CD4-positive, alpha-beta T cell (primary cell): ENCODE results near the gene UNC119. TPM values are rescaled to one million over a fixed set of nuclear protein-coding genes. Genes with fewer than 3 reads are reported as not detected.

Experiments
- ATAC-seq: fragments of 200-7000 bp; cut with Tn5 transposase; one replicate; pipeline ENCODE4 v1.10.0; 2022; ENCODE audit warnings: mild to moderate bottlenecking; ENCODE audit not compliant: poor library complexity
- CTCF ChIA-PET: fragments of 350-600 bp; sonication (Branson Sonifier 250); formaldehyde crosslinking; loops from one replicate; lab custom pipeline; 2021; ENCODE audit warnings: antibody characterized with exemption, inconsistent platforms; lab: Charles Lee
- POLR2A ChIA-PET: fragments of 350-600 bp; sonication (Branson Sonifier 250); formaldehyde crosslinking; loops from one replicate; lab custom pipeline; 2021; ENCODE audit warnings: antibody characterized with exemption, inconsistent platforms; lab: Charles Lee
- DNase-seq, 14 experiments: peaks; one replicate each; pipeline ENCODE4 v3.0.0-alpha.2; 2013 to 2020; ENCODE audit warnings: mixed read lengths in 2 of 14
- H3K27ac ChIP-seq, 2 donors: one replicate each; pipeline versions ENCODE4 v1.5.1 to v1.7.0; 2013; ENCODE audit warnings: low read length in 2 of 2, low read depth in 1 of 2, mild to moderate bottlenecking in 1 of 2
- H3K27me3 ChIP-seq, 2 experiments: 1 replicate in 1 of 2; 2 replicates in 1 of 2; pipeline versions ENCODE4 v1.6.1 to v1.7.0; 2013; ENCODE audit warnings: low read length in 2 of 2, control low read depth in 1 of 2, mild to moderate bottlenecking in 1 of 2, moderate library complexity in 1 of 2; ENCODE audit not compliant: insufficient read depth in 2 of 2, control insufficient read depth in 1 of 2
- H3K36me3 ChIP-seq: one replicate; pipeline ENCODE4 v1.6.1; 2013; ENCODE audit warnings: low read length, control low read depth; ENCODE audit not compliant: insufficient read depth
- H3K4me1 ChIP-seq: one replicate; pipeline ENCODE4 v1.6.1; 2013; ENCODE audit warnings: low read length, control low read depth; ENCODE audit not compliant: insufficient read depth
- H3K4me3 ChIP-seq: one replicate; pipeline ENCODE4 v1.5.1; 2013; ENCODE audit warnings: mild to moderate bottlenecking, low read length, moderate library complexity
- H3K9me3 ChIP-seq, 2 experiments: 1 replicate in 1 of 2; 2 replicates in 1 of 2; pipeline versions ENCODE4 v1.6.1 to v1.7.0; 2013; ENCODE audit warnings: low read length in 2 of 2, mild to moderate bottlenecking in 2 of 2, control low read depth in 1 of 2, moderate library complexity in 1 of 2; ENCODE audit not compliant: control insufficient read depth in 1 of 2, insufficient read depth in 1 of 2
- H3K27ac Mint-ChIP-seq: one replicate; pipeline ENCODE4 v1.8.0; 2020; ENCODE audit warnings: mixed read lengths
- H3K27me3 Mint-ChIP-seq: one replicate; pipeline ENCODE4 v1.8.0; 2021; ENCODE audit warnings: mixed read lengths
- H3K36me3 Mint-ChIP-seq: one replicate; pipeline ENCODE4 v1.8.0; 2021; ENCODE audit warnings: low read depth, mixed read lengths
- H3K4me1 Mint-ChIP-seq: one replicate; pipeline ENCODE4 v1.8.0; 2021; ENCODE audit warnings: low read depth, mixed read lengths
- H3K4me3 Mint-ChIP-seq: one replicate; pipeline ENCODE4 v1.8.0; 2020; ENCODE audit warnings: mild to moderate bottlenecking, mixed read lengths
- H3K9me3 Mint-ChIP-seq: one replicate; pipeline ENCODE4 v1.8.0; 2020; ENCODE audit warnings: mixed read lengths
- CTCF ChIP-seq: fragments of 200-600 bp; IDR thresholded peaks from one replicate; pipeline ENCODE4 v1.8.0; 2022; ENCODE audit warnings: antibody characterized with exemption, mild to moderate bottlenecking
- intact Hi-C, 2 experiments: fragments of 100-400 bp; cut with DNase I in 1 of 2; cut with micrococcal nuclease in 1 of 2; formaldehyde crosslinking; loops; one replicate each; pipeline versions ENCODE4 v1.15.1 to v1.9.0; 2023 to 2025; cut with DNase I, micrococcal nuclease
- polyA plus RNA-seq, 2 donors: library from polyadenylated mRNA; unstranded; fragments of 120-200 nt; gene quantifications; one replicate each; pipeline ENCODE4 v1.2.1, GENCODE V29; 2013
- total RNA-seq, 174 experiments: library from RNA in 2 of 174; stranded (reverse) in 2 of 174; gene quantifications; one replicate each; pipeline ENCODE4 v1.2.3 and lab custom pipeline; 2021 to 2026

The UNC119 gene
- total RNA-seq: 10 to 100 TPM; 77.1 to 83.9 TPM
- polyA plus RNA-seq (2013, experiment 1 of 2): 33.4 TPM
- polyA plus RNA-seq (2013, experiment 2 of 2): 33.6 TPM
- 5.6 to 94.1 (median 36.5) reads per million in 172 experiments for total RNA-seq (lab: John Stamatoyannopoulos, UW)

GRCh38 chr17:28552176-28552999 lies at the start of gene UNC119:
Gene UNC119 (minus strand): TSS chr17:28552624. CDS start chr17:28552557, 67 bp downstream.
- peaks cover 55% of the 10 kb centered on the region for H3K4me1 ChIP-seq
- POLR2A ChIA-PET: interaction anchor here (1.3 to 7.4 kb wide), 3 partner anchors 19 to 92 kb away, joined by 4 to 63 read pairs (median 5); partner anchors contain the start of genes ALDOC, BLTP2 and PIGS
- Mint-ChIP-seq H3K4me1 (peaks cover 53% of the 10 kb centered on the region), H3K4me3 (peak within 1 kb of the TSS; percentile 94), H3K9me3 (no peaks in the 10 kb centered on the region), H3K27me3 (no peaks in the 10 kb centered on the region), H3K27ac (peak within 1 kb of the TSS; percentile 93), H3K36me3 (peaks cover 60% of the 10 kb centered on the region)
- peak within 1 kb of the TSS; percentile 48 to 76 for H3K27ac ChIP-seq
- TF ChIP-seq CTCF: no peak
- peak within 1 kb of the TSS; percentile 54 for H3K4me3 ChIP-seq
- CTCF ChIA-PET: interaction anchor here (0.6 to 0.9 kb wide), 3 partner anchors 11 to 844 kb away, joined by 3 to 4 read pairs (median 3); no protein-coding TSS in a partner anchor
- peak; percentile 62 to 91 (median 77) for DNase-seq
- intact Hi-C loops: loop anchor here (1.0 to 2.0 kb wide), 3 partner anchors 19 to 24 kb away; partner anchors contain the start of genes ALDOC (in 2 of the 2) and PIGS (in 1 of the 2)
- H3K27me3 ChIP-seq: no peaks in the 10 kb centered on the region
- peaks cover 44% of the 10 kb centered on the region for H3K36me3 ChIP-seq
- peak; percentile 68 for ATAC-seq
- H3K9me3 ChIP-seq: no peaks in the 10 kb centered on the region

- Histone ChIP-seq H3K36me3 (no peaks in the 10 kb centered on the region), H3K9me3 (no peaks in the 10 kb centered on the region), H3K4me1 (peaks cover 20% of the 10 kb centered on the region), H3K4me3 (peak overlapping the region; percentile 60), H3K27ac (peak overlapping the region; percentile 92 to 99), H3K27me3 (no peaks in the 10 kb centered on the region)
- peak overlapping the region; percentile 94 for H3K27ac Mint-ChIP-seq
- peak; percentile 63 for ATAC-seq
- CTCF ChIA-PET: interaction anchor here (0.8 to 1.3 kb wide), 3 partner anchors 13 to 62 kb away, joined by 3 to 5 read pairs (median 4); partner anchors contain the start of genes SDF2 and SUPT6H
- no peaks in the 10 kb centered on the region for H3K9me3 Mint-ChIP-seq
- H3K4me1 Mint-ChIP-seq: peaks cover 24% of the 10 kb centered on the region
- intact Hi-C loops: loop anchor here (1.0 to 2.0 kb wide), 5 partner anchors 23 to 51 kb away; partner anchors contain the start of genes ALDOC (in 1 of the 2), BLTP2 (in 1 of the 2) and PIGS (in 1 of the 2)
- DNase-seq: peak in 13 of 14 experiments; percentile 36 to 87 (median 57)
- POLR2A ChIA-PET: interaction anchor here (0.7 to 3.6 kb wide), 24 partner anchors 9 to 352 kb away, joined by 3 to 70 read pairs (median 5); partner anchors contain the start of genes ALDOC, BLTP2, IFT20 and PHF12
- H3K4me3 Mint-ChIP-seq: peak overlapping the region; percentile 90
- TF ChIP-seq CTCF: no peak
- H3K27me3 Mint-ChIP-seq: no peaks in the 10 kb centered on the region
- peaks cover 13% of the 10 kb centered on the region for H3K36me3 Mint-ChIP-seq
Measured at GRCh38 chr17:28599311-28600184, 47.1 kb upstream of the UNC119 start.
